Epithelial cell of proximal tubule (primary cell): ENCODE data around the gene DTX1. TPM values are rescaled to one million over a fixed set of nuclear protein-coding genes. Genes with fewer than 3 reads are reported as not detected.
A peak's percentile ranks its signal among the peaks of the same experiment; 100 is the strongest.
"Not testable (repeated sequence)": the region's sequence is repeated elsewhere in the genome, so short reads cannot be mapped to it uniquely, and the experiment has no call there.

Experiments used
- DNase-seq: peaks from one replicate; pipeline ENCODE4 v3.0.0-alpha.2; 2011; ENCODE audit warnings: low read depth
- H3K4me3 ChIP-seq: 2 replicates; pipeline ENCODE4 v1.5.1; 2011; ENCODE audit warnings: low read depth, mild to moderate bottlenecking, low read length
- total RNA-seq: library from RNA; depleted of rRNA; stranded (reverse); fragments of >200 nt; gene quantifications from 2 replicates; pipeline ENCODE4 v1.2.3, GENCODE V29; 2015
- TF ChIP-seq, protein P1 (sequence below): conservative IDR thresholded peaks from 2 replicates; pipeline ENCODE4 v1.5.1; 2012; ENCODE audit warnings: low read depth, mild to moderate bottlenecking, low read length

DTX1 gene
- total RNA-seq, 1 donor from 2014 or later = not detected

DNA sequence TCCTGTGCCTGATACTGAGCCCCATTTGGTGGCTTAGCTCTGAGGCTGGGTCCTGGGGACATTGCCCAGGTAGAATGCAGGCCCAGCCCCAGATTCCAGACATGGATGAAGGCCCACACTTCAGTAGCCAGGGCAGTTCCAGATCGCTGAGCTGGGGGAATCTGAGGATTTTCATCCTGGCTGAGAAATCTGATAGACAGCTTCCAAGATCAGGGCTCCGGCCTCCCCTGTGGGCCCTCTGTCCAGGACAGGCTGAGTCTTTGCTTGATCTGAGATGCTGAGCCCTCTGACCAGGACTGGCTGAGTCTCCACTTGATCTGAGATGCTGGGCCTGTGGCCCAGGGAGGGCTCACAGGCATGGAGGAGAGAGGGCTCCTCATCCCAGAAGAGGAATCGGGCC, 82.3 kb downstream of the DTX1 start:
- H3K4me3 ChIP-seq = no peak overlapping the region
- peak; percentile 71 for DNase-seq
- TF ChIP-seq, protein P1, sequence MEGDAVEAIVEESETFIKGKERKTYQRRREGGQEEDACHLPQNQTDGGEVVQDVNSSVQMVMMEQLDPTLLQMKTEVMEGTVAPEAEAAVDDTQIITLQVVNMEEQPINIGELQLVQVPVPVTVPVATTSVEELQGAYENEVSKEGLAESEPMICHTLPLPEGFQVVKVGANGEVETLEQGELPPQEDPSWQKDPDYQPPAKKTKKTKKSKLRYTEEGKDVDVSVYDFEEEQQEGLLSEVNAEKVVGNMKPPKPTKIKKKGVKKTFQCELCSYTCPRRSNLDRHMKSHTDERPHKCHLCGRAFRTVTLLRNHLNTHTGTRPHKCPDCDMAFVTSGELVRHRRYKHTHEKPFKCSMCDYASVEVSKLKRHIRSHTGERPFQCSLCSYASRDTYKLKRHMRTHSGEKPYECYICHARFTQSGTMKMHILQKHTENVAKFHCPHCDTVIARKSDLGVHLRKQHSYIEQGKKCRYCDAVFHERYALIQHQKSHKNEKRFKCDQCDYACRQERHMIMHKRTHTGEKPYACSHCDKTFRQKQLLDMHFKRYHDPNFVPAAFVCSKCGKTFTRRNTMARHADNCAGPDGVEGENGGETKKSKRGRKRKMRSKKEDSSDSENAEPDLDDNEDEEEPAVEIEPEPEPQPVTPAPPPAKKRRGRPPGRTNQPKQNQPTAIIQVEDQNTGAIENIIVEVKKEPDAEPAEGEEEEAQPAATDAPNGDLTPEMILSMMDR = no peak

DNA sequence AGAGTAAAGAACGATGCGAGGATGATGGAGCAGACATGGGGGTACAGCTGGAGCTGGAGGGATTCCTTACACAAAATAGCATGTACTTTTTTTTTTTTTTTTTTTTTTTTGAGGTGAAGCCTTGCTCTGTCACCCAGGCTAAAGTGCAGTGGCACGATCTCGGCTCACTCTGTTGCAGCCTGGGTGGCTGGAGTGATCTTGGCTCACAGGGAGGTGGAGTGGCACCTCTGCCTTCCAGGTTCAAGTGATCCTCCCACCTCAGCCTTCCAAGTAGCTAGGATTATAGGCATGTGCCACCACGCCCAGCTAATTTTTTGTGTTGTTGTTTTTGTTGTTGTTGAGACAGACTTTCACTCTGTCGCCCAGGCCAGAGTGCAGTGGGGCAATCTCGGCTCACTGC, 84.2 kb downstream of the DTX1 start:
- DNase-seq = no peak
- H3K4me3 ChIP-seq = no peak overlapping the region
- TF ChIP-seq, protein P1 = no peak

DNA sequence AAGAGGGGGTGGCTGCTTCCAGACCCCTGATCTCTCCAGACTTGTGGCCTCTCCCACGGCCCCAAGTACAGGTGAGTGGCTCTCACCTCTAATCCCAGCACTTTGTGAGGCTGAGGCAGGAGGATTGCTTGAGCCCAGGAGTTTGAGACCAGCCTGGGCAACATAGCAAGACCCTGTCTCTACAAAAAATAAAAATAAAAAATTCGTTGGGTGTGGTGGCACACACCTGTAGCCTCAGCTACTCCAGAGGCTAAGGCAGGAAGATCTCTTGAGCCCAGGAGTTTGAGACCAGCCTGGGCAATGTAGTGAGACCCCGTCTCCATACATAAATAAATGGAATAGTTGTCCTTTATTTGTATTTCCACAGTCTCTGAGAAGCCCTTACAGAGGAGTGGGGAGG, 85.2 kb downstream of the DTX1 start:
- not testable (repeated sequence) for DNase-seq, H3K4me3 ChIP-seq

DNA sequence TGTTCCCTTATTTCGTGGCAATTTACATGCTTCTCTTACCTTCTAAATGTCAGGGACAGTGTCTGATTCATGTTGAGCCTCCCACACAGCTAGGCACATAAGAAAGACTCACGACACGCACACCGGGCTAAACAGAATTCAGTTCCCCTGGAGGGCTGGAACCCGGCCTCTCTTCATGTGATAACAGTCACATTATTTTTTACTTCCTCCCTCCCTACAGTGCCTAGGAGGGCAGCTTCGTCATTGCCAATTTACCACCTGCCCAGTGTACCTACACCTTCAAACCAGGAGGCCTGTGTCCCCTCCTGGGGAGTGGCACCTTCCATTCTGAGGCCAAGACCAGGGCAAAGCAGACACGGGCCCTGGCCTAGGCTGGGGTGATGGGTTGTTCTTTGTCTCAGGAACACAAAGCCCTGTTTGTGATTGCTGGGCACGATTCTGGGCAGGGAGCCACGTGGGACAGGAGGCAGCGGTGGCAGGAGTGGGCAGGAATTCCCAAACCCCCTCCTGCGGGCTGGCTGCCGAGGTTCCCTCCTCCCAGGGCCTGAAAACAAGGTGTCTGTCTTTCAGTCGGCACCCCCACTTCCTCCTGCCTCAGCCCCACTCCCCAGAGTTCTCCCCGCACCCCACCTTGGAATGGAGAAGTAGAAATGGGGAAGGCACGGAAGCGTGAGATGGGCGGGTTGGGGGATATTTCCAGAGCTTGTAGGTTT, 85.8 kb downstream of the DTX1 start:
- TF ChIP-seq, protein P1 = no peak
- no peak for DNase-seq
- H3K4me3 ChIP-seq = no peak overlapping the region

DNA sequence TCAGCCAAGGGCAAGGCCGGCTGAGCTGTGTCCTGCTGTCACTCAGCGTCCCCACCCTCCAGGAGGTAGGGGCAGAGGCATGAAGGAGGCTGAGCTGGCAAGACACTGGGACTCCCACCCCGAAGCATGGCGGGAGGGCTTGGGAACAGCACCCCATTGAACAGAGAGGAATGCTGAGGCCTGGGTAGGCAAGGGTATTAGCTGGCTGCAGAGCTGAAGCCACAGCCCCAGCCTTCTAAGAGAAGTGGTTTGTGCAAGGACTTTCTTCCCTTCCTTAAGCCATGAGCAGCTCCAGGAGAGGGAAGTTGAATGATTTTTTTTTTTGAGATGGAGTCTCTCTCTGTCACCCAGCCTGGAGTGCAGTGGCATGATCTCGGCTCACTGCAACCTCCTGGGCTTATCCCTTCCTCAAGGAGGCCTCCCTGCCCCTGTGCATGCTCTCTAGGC, 86.4 kb downstream of the DTX1 start:
- TF ChIP-seq, protein P1 = no peak
- no peak for DNase-seq

DNA sequence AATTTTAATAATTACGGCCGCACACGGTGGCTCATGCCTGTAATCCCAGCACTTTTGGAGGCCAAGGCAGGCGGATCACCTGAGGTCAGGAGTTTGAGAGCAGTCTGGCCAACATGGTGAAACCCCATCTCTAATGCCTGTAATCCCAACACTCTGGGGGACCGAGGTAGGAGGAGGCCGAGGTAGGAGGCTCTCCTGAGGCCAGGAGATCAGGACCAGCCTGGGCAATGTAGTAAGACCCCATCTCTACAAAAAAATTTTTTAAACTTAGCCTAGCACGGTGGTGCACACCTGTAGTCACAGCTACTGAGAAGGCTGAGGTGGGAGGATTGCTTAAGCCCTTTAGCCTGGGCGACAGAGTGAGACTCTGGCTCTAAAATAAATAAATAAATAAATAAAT, 87.4 kb downstream of the DTX1 start:
- no peak for DNase-seq
- TF ChIP-seq, protein P1 = no peak
- no peak overlapping the region for H3K4me3 ChIP-seq

More for the DNA sequence above, 86.4 kb downstream of the DTX1 start:
- no peak overlapping the region for H3K4me3 ChIP-seq

DNA sequence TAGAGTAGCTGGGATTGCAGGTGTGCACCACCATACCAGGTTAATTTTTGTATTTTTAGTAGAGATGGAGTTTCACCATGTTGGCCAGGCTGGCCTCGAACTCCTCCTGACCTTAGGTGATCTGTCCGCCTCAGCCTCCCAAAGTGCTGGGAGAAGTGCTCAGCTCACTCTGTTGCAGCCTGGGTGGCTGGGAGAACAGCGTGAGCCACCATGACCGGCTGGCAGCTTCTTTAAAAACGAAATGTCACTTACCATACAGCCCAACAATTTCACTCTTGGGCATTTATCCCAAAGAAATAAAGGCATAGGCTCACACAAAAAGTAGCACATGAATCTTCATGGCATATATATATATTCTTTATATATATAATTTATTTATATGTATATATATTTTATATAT, 88.3 kb downstream of the DTX1 start:
- no peak overlapping the region for H3K4me3 ChIP-seq
- TF ChIP-seq, protein P1 = no peak
- DNase-seq = no peak
